K562 (cell line): Measurements from ENCODE around the gene MMP11. TPM values are rescaled to one million over a fixed set of nuclear protein-coding genes. Genes with fewer than 3 reads are reported as not detected.

Experiments
- ATAC-seq: fragments of 200-7000 bp; cut with Tn5 transposase; 3 replicates; pipeline ENCODE4 v1.9.1; 2020; ENCODE audit warnings: moderate library complexity
- BruUV-seq: library from RNA; stranded (reverse); fragments of 400-500 nt; replicated peaks from 2 replicates; lab custom pipeline; 2021; lab: Mats Ljungman, UMichigan
- CTCF ChIA-PET: fragments of 300-600 bp; formaldehyde crosslinking; extraction: SDS; loops from one replicate; lab custom pipeline; 2021; ENCODE audit warnings: low intra/inter-chr PET ratio; lab: Yijun Ruan, JAX
- POLR2A ChIA-PET: fragments of 300-600, 350-650 bp; sonication (Branson Sonifier 250); formaldehyde crosslinking; extraction: SDS; loops from one replicate; lab custom pipeline; 2021; ENCODE audit warnings: antibody characterized with exemption, inconsistent platforms; lab: Yijun Ruan, JAX
- DNase-seq, 4 experiments: peaks; one replicate each; pipeline versions ENCODE4 v3.0.0 to v3.0.0-alpha.2; 2011 to 2018; ENCODE audit warnings: low spot score in 3 of 4, mixed read lengths in 3 of 4; ENCODE audit errors: extremely low read depth in 1 of 4
- FAIRE-seq: peaks from 2 replicates; lab custom pipeline; 2011; peaks lifted over from hg19 to GRCh38; lab: Jason Lieb, UNC
- H2AFZ ChIP-seq: 2 replicates; pipeline ENCODE4 v1.6.0; 2011; ENCODE audit warnings: low read depth, low read length, control low read depth, inconsistent platforms
- H3K27ac ChIP-seq: fragments of 200-600 bp; 3 replicates; pipeline ENCODE4 v1.8.0; 2011; ENCODE audit warnings: low read depth, mild to moderate bottlenecking, control low read depth, inconsistent platforms, low read length, moderate library complexity, mixed read lengths; ENCODE audit errors: extremely low read depth
- H3K27me3 ChIP-seq, 2 experiments: fragments of 300-600 bp in 1 of 2; 2 replicates in 1 of 2; 3 replicates in 1 of 2; pipeline versions ENCODE4 v1.6.0 to v1.8.0; 2011; ENCODE audit warnings: inconsistent platforms in 2 of 2, low read length in 2 of 2, mild to moderate bottlenecking in 1 of 2, mixed read lengths in 1 of 2, moderate library complexity in 1 of 2; ENCODE audit not compliant: control insufficient read depth in 2 of 2, insufficient read depth in 2 of 2
- H3K36me3 ChIP-seq: fragments of 300-600 bp; 3 replicates; pipeline ENCODE4 v1.8.0; 2011; ENCODE audit warnings: mild to moderate bottlenecking, low read length, inconsistent platforms; ENCODE audit not compliant: control insufficient read depth, insufficient read depth
- H3K4me1 ChIP-seq, 2 experiments: fragments of 200-600 bp in 1 of 2; replicated peaks in 1 of 2; 2 replicates in 1 of 2; 3 replicates in 1 of 2; pipeline versions ENCODE4 v1.5.1 to v1.8.0; 2011; ENCODE audit warnings: inconsistent platforms in 2 of 2, low read length in 2 of 2, mild to moderate bottlenecking in 1 of 2, mixed read lengths in 1 of 2, moderate library complexity in 1 of 2; ENCODE audit not compliant: control insufficient read depth in 2 of 2, insufficient read depth in 2 of 2
- H3K4me2 ChIP-seq: 2 replicates; pipeline ENCODE4 v1.6.1; 2011; ENCODE audit warnings: low read length, control low read depth, inconsistent platforms, mixed read lengths; ENCODE audit not compliant: insufficient read depth
- H3K4me3 ChIP-seq: fragments of 200-600 bp; sonication (generic), shearing (Covaris generic); 2 replicates; pipeline ENCODE4 v1.5.1; 2016; ENCODE audit warnings: control low read depth, inconsistent platforms
- H3K79me2 ChIP-seq: fragments of 200-600 bp; 3 replicates; pipeline ENCODE4 v1.8.0; 2011; ENCODE audit warnings: low read length, inconsistent platforms; ENCODE audit not compliant: control insufficient read depth, insufficient read depth
- H3K9ac ChIP-seq, 2 experiments: 2 replicates each; pipeline versions ENCODE4 v1.6.0 to v1.6.1; 2011; ENCODE audit warnings: low read depth in 2 of 2, low read length in 2 of 2, control low read depth in 1 of 2, inconsistent platforms in 1 of 2, mild to moderate bottlenecking in 1 of 2, mixed read lengths in 1 of 2; ENCODE audit not compliant: insufficient read depth in 1 of 2
- H3K9me1 ChIP-seq: one replicate; pipeline ENCODE4 v1.6.0; 2011; ENCODE audit warnings: inconsistent platforms, mild to moderate bottlenecking, low read length, moderate library complexity; ENCODE audit not compliant: control insufficient read depth, insufficient read depth
- H3K9me3 ChIP-seq: replicated peaks from 2 replicates; pipeline ENCODE4 v1.5.1; 2011; ENCODE audit warnings: low read depth, low read length, inconsistent platforms; ENCODE audit not compliant: control insufficient read depth, insufficient read depth
- H4K20me1 ChIP-seq: replicated peaks from 2 replicates; pipeline ENCODE4 v1.6.1; 2011; ENCODE audit warnings: low read length, inconsistent platforms, mixed read lengths; ENCODE audit not compliant: control insufficient read depth, insufficient read depth
- BACH1 ChIP-seq: fragments of 200-800 bp; sonication (Bioruptor generic); IDR thresholded peaks from 2 replicates; pipeline ENCODE4 v1.6.1; 2016; ENCODE audit warnings: missing genetic modification characterization, missing compliant biosample characterization
- ETS2 ChIP-seq: IDR thresholded peaks from 2 replicates; pipeline ENCODE4 v1.6.1; 2016; ENCODE audit warnings: borderline replicate concordance, missing genetic modification characterization, mild to moderate bottlenecking, moderate library complexity, missing compliant biosample characterization; ENCODE audit not compliant: poor library complexity, severe bottlenecking
- KAT7 ChIP-seq: sonication (generic); formaldehyde crosslinking; IDR thresholded peaks from 2 replicates; pipeline ENCODE4 v1.8.0; 2022; ENCODE audit warnings: missing genetic modification reagents, mild to moderate bottlenecking, borderline replicate concordance
- ZNF224 ChIP-seq: sonication (generic); formaldehyde crosslinking; IDR thresholded peaks from 2 replicates; pipeline ENCODE4 v1.8.0; 2022; ENCODE audit warnings: mild to moderate bottlenecking, missing genetic modification reagents
- ZNF324 ChIP-seq: fragments of 250-450 bp; sonication (Bioruptor Pico); IDR thresholded peaks from 2 replicates; pipeline ENCODE4 v1.4.0; 2020; ENCODE audit warnings: mild to moderate bottlenecking
- ZNF778 ChIP-seq: fragments of 450-650 bp; formaldehyde crosslinking; IDR thresholded peaks from 2 replicates; pipeline ENCODE4 v1.4.0; 2020; ENCODE audit warnings: mild to moderate bottlenecking, moderate library complexity
- ZNF79 ChIP-seq: fragments of 250-450 bp; sonication (Bioruptor Pico); IDR thresholded peaks from 2 replicates; pipeline ENCODE4 v1.4.0; 2020; ENCODE audit warnings: low read depth, mild to moderate bottlenecking, moderate library complexity
- ZZZ3 ChIP-seq: fragments of 450-650 bp; IDR thresholded peaks from 2 replicates; pipeline ENCODE4 v1.6.1; 2016; ENCODE audit warnings: antibody characterized with exemption, mild to moderate bottlenecking, moderate library complexity
- WGBS: fragments of 100-300 bp; shearing (Covaris generic); methylation state at CpG from one replicate; pipeline ENCODE4 v1.1.6; 2016; ENCODE audit warnings: low coverage, mixed read lengths; ENCODE audit not compliant: insufficient coverage; ENCODE audit errors: missing lambda C conversion rate; 5-methylcytosine and 5-hydroxymethylcytosine counted together
- in situ Hi-C: fragments of 300-500 bp; cut with MboI; formaldehyde crosslinking; loops from 4 replicates; pipeline ENCODE4 v1.15.0; 2018; ENCODE audit warnings: inconsistent platforms, mixed read lengths
- intact Hi-C: fragments of 100-400 bp; cut with micrococcal nuclease; formaldehyde crosslinking; loops from 2 replicates; pipeline ENCODE4 v1.14.2; 2022
- polyA plus RNA-seq, 8 experiments: library from polyadenylated mRNA; depleted of rRNA in 4 of 8; stranded (reverse) in 5 of 8; unstranded in 3 of 8; fragments of >200 nt; fragmentation: Nextera tagmentation in 2 of 8; fragmentation: Illumina TruSeq in 1 of 8; extraction: Ambion mirVana in 2 of 8; extraction: Trizol in 1 of 8; gene quantifications; 2 replicates each; pipeline versions ENCODE4 v1.2.1 to v1.2.3, GENCODE V29; 2011 to 2014; ENCODE audit warnings: inconsistent platforms in 1 of 8, missing spikeins in 1 of 8
- total RNA-seq, 7 experiments: library from RNA; depleted of rRNA in 6 of 7; stranded (reverse); fragments of >200 nt in 6 of 7; fragmentation: Illumina TruSeq in 2 of 7; extraction: Trizol in 2 of 7; gene quantifications; 2 replicates each; pipeline versions ENCODE4 v1.2.1 to v1.2.3, GENCODE V29; 2011 to 2021; ENCODE audit warnings: low replicate concordance in 1 of 7
- TF ChIP-seq, protein P1 (sequence below), 2 experiments: fragments of 450-650 bp; conservative IDR thresholded peaks; 2 replicates each; pipeline ENCODE4 v1.6.1; 2017; ENCODE audit warnings: mild to moderate bottlenecking in 2 of 2, moderate library complexity in 2 of 2
- TF ChIP-seq, protein P2 (sequence below): sonication (generic); formaldehyde crosslinking; IDR thresholded peaks from 2 replicates; pipeline ENCODE4 v1.4.0; 2020; ENCODE audit warnings: mild to moderate bottlenecking, missing genetic modification reagents
- TF ChIP-seq, protein P3 (sequence below): fragments of 450-650 bp; formaldehyde crosslinking; IDR thresholded peaks from 2 replicates; pipeline ENCODE4 v1.4.0; 2020; ENCODE audit warnings: mild to moderate bottlenecking, moderate library complexity
- TF ChIP-seq, protein P4 (sequence below), 3 experiments: fragments of 200-800 bp in 1 of 3; sonication (Bioruptor generic) in 1 of 3; sonication (generic) in 1 of 3; formaldehyde crosslinking in 1 of 3; IDR thresholded peaks; 2 replicates each; pipeline versions ENCODE4 v1.6.1 to v1.8.0; 2016 to 2022; ENCODE audit warnings: mild to moderate bottlenecking in 2 of 3, missing compliant biosample characterization in 2 of 3, missing genetic modification characterization in 2 of 3, missing genetic modification reagents in 1 of 3

Gene MMP11
- total and polyA plus RNA-seq, 9 of the 15 experiments (the other 6 are each of a cell fraction or from before 2014, with no cell fraction given), result 0.14 to 1.8 (median 1.1) TPM; not detected in 2

DNA sequence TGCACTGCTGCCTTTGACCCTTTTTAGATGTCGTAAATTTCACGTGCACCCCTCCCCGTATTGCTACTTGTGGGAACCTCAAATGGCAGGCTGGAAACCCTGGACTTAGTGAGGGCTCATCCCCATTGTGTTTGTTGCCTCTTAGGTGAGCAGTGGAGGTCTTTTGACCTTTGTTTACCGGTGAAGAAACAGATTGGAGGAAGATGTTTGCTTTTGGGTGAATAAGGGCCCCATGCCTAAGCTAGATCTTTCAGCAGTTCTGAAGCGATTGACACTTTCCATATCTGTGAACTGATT is 14.9 kb downstream of the MMP11 start (continued):
- TF ChIP-seq, protein P1, sequence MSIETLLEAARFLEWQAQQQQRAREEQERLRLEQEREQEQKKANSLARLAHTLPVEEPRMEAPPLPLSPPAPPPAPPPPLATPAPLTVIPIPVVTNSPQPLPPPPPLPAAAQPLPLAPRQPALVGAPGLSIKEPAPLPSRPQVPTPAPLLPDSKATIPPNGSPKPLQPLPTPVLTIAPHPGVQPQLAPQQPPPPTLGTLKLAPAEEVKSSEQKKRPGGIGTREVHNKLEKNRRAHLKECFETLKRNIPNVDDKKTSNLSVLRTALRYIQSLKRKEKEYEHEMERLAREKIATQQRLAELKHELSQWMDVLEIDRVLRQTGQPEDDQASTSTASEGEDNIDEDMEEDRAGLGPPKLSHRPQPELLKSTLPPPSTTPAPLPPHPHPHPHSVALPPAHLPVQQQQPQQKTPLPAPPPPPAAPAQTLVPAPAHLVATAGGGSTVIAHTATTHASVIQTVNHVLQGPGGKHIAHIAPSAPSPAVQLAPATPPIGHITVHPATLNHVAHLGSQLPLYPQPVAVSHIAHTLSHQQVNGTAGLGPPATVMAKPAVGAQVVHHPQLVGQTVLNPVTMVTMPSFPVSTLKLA (conservative IDR thresholded peaks at IDR 0.05), result peak in 1 of 2 experiments; percentile 32; a peak in 1 of 4 replicates

DNA sequence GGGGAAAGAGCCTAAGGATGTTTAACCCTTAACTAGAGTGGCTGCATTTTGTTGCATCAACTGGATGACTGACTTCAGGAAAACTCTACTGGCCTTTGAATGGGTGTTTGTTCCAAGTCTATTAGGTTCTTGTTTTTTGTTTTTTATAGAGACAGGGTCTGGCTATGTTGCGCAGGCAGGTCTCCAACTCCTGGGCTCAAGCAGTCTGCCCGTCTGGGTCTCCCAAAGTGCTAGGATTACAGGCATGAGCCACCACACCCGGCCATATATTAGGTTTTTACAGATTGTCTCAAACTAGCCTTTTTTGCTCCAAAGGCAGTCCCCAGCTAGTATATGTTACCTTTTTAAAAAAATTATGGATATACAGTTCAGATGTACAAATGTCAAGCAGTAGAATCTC is 15.3 kb downstream of the MMP11 start:
- intact Hi-C loops (no loop called here), in situ Hi-C loops (no loop called here)
- CTCF ChIA-PET, result no interaction called here
- Histone ChIP-seq H3K9me3 (no peaks in the 10 kb centered on the region), H2AFZ (0 out of 2 replicates have a peak overlapping the region, but pooled peaks have one; percentile 66), H3K9me1 (no peaks in the 10 kb centered on the region), H3K27me3 (no peaks in the 10 kb centered on the region), H3K79me2 (peaks cover 44% of the 10 kb centered on the region), H3K9ac (peak overlapping the region; percentile 42 to 96; a peak in 3 of 4 replicates), H3K4me3 (peak overlapping the region; percentile 88), H3K4me2 (peak overlapping the region; percentile 96), H3K4me1 (peaks cover 12 to 15% of the 10 kb centered on the region in 2 experiments; a peak in 3 of 5 replicates), H3K27ac (0 out of 3 replicates have a peak overlapping the region, but pooled peaks have one; percentile 99), H3K36me3 (peaks cover 34% of the 10 kb centered on the region), H4K20me1 (peaks cover 10% of the 10 kb centered on the region)
- no peak for DNase-seq
- FAIRE-seq, result no peak
- POLR2A ChIA-PET, result interaction anchor here (0.9 to 1.7 kb wide), 2 partner anchors 13 to 47 kb away, joined by 4 to 6 read pairs; no protein-coding TSS in a partner anchor
- BruUV-seq, result TSS peak; percentile 57
- 44% methylated on average over 2 of the region's 3 CpGs for WGBS
- no peak for ATAC-seq
- TF ChIP-seq, protein P2, sequence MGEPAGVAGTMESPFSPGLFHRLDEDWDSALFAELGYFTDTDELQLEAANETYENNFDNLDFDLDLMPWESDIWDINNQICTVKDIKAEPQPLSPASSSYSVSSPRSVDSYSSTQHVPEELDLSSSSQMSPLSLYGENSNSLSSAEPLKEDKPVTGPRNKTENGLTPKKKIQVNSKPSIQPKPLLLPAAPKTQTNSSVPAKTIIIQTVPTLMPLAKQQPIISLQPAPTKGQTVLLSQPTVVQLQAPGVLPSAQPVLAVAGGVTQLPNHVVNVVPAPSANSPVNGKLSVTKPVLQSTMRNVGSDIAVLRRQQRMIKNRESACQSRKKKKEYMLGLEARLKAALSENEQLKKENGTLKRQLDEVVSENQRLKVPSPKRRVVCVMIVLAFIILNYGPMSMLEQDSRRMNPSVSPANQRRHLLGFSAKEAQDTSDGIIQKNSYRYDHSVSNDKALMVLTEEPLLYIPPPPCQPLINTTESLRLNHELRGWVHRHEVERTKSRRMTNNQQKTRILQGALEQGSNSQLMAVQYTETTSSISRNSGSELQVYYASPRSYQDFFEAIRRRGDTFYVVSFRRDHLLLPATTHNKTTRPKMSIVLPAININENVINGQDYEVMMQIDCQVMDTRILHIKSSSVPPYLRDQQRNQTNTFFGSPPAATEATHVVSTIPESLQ (CRISPR knock-in tag), result no peak
- no peak for TF ChIP-seq KAT7
- TF ChIP-seq ZNF324 (CRISPR knock-in tag), result no peak
- TF ChIP-seq, protein P3, sequence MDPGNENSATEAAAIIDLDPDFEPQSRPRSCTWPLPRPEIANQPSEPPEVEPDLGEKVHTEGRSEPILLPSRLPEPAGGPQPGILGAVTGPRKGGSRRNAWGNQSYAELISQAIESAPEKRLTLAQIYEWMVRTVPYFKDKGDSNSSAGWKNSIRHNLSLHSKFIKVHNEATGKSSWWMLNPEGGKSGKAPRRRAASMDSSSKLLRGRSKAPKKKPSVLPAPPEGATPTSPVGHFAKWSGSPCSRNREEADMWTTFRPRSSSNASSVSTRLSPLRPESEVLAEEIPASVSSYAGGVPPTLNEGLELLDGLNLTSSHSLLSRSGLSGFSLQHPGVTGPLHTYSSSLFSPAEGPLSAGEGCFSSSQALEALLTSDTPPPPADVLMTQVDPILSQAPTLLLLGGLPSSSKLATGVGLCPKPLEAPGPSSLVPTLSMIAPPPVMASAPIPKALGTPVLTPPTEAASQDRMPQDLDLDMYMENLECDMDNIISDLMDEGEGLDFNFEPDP (CRISPR knock-in tag), result no peak
- TF ChIP-seq, protein P4, sequence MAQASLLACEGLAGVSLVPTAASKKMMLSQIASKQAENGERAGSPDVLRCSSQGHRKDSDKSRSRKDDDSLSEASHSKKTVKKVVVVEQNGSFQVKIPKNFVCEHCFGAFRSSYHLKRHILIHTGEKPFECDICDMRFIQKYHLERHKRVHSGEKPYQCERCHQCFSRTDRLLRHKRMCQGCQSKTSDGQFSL (CRISPR knock-in tag; IDR thresholded peaks at IDR 0.05), result no peak
- TF ChIP-seq, protein P4 (tag; IDR thresholded peaks at IDR 0.05), result no peak
- TF ChIP-seq BACH1 (tag), result no peak
- no peak for TF ChIP-seq ZZZ3
- TF ChIP-seq ZNF778 (CRISPR knock-in tag), result no peak
- TF ChIP-seq ZNF224 (CRISPR knock-in tag), result no peak
- TF ChIP-seq ETS2 (tag), result no peak
- TF ChIP-seq ZNF79 (CRISPR knock-in tag), result no peak
